GM08714 (cell line): ENCODE measurements around the gene ZMAT5.

Experiments
- H3K4me3 ChIP-seq: fragments of 200-500 bp; sonication (Bioruptor generic); 2 replicates; pipeline ENCODE4 v1.5.1; 2014; ENCODE audit warnings: mild to moderate bottlenecking, low read length, inconsistent platforms
- ZNF274 ChIP-seq: IDR thresholded peaks from 2 replicates; pipeline ENCODE4 v1.6.1; 2012; ENCODE audit warnings: mild to moderate bottlenecking, low read depth, low read length

Gene ZMAT5

DNA sequence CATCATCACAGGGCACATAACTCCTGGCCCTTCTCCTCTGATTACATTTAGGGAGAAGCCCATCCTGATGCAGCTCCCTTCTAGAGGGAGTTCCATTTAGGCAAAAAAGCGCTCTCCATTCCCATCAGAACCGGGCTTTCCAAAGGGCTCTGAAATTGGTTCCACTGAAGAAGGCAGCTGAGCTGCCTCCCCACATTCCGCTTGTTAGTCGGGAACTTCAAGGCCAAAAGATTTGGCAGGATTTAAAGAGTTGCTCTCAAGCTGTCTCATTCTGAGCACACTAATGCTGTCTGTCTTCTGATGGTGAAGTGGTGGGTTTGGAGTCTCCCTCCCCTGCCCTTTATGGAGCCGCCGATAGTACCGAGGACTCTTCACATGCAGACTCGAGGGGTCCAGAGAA is 73.6 kb downstream of the ZMAT5 start:
- H3K4me3 ChIP-seq: no peak overlapping the region
- TF ChIP-seq ZNF274: no peak

GRCh38 chr22:29692327-29692640 is 74.5 kb downstream of the ZMAT5 start:
- no peak overlapping the region for H3K4me3 ChIP-seq
- TF ChIP-seq ZNF274: no peak

DNA sequence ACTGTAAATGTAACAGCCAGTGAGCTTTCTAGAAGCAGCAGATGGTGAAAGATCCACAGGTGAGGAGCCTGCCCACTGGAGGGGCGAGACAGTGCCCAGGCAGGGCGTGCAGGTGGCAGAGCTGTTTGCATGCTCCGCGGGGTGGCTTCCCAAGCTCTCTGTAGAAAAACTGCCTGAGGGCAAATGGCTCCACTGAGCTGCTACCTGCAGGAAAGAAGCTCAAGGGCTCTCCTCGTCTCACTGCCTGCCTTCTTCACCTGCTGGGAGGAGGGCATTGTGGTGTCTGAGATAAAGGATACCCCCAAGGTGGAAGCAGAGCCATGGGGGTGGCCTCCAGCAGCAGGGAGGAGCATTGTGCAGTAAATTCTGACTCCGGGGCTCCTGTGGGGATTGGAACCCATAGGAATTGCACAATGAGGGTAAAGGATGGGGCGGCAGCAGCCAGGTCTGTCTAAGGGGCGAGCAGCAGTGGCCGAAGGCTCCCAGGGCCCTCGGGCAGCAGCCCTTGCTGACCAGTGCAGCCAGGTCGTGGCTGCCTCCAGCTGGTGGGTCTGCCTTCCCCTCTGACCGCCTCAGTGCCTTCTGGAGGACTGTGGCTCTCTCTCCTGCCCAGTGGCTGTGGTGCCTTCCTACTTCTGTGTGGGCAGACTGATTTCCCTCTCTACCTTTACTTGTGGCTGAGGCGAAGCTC is 75.0 kb downstream of the ZMAT5 start:
- no peak for TF ChIP-seq ZNF274
- H3K4me3 ChIP-seq: no peak overlapping the region

GRCh38 chr22:29690476-29690875 is 76.3 kb downstream of the ZMAT5 start:
- TF ChIP-seq ZNF274: no peak
- H3K4me3 ChIP-seq: no peak overlapping the region

DNA sequence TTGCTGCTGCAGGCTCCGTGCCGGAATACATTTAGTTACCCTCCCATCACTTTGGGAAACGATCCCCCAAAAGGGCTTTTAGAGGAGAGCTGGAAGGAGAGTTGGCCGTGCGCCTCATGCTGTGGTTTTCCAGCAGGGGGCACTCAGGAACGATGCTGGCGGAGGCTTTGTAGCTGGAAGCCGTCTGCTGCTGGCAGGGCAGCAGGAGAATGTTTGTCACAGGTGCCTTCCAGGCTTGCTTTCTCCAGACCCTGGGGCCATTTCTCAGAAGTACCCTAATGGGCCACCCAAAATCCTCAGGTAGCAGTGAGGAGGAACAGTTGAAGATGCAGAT is 77.0 kb downstream of the ZMAT5 start:
- TF ChIP-seq ZNF274: no peak
- no peak overlapping the region for H3K4me3 ChIP-seq

DNA sequence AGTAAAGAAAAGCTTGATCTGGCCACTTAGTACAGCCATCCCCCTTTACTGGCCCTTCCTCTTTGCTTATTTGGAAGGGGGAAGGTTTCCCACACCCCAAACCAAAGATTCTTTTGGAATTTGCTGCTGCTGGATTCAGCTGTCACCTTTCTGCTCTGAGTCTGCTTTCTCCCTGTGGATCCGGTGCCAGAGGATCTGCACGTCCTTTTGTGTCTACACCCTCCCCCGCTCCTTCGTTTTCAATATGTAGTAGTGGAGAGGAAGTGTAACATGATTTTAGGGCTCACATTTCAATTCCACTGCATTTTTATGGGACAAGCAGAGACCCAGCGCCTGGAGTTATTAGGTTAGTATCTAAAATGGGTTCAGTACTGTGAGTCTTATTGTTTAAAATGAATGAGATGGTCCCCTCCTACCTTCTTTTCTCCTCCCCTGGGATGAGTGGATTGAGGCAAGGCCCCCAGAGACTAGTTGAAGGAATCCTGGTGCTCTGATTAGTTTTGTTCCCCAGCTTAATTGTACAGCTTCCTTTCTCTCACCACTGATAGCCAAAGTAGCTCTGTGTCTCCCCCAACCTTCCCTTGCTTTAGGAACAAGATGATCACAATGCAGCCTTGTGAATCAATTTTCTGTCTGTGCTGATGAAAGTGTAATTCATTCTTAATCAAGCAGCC is 77.5 kb downstream of the ZMAT5 start:
- no peak for TF ChIP-seq ZNF274
- no peak overlapping the region for H3K4me3 ChIP-seq

GRCh38 chr22:29684244-29684643 is 82.6 kb downstream of the ZMAT5 start:
- no peak overlapping the region for H3K4me3 ChIP-seq
- no peak for TF ChIP-seq ZNF274

DNA sequence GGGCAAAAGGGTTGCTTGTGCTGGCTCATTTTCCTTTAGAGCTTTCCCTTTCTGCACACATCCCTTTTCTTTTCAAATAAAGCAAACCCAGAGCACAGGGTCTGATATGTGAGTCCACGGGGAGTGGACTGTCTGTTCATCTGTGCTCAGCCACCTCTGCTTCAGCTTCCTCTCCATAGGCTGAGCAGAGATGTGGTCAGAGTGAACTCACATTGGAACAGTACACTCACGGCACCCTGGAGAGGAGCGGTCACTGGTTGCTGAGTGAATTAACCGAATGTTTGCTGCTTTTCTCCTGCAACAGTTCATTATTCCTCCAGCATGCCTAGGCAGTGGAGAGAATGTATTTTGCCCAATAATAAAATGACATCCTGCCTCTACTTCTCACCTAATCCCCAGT is 83.3 kb downstream of the ZMAT5 start:
- H3K4me3 ChIP-seq: no peak overlapping the region
- no peak for TF ChIP-seq ZNF274
